Measurements from ENCODE around the gene MRPL27.

Gene MRPL27

GRCh38 chr17:50347117-50347893 is 25.7 kb downstream of the MRPL27 start:
- peak overlapping the region; percentile 77 for H3K4me3 ChIP-seq (ENCODE audit: low read depth, low read length)
- H3K27ac ChIP-seq = no peak overlapping the region

GRCh38 chr17:50346313-50347116 is 26.5 kb downstream of the MRPL27 start:
- peak overlapping the region; percentile 97 for H3K4me2 ChIP-seq (ENCODE audit: low read length)
- peaks cover 5% of the 10 kb centered on the region for H3K4me1 ChIP-seq
- no peaks in the 10 kb centered on the region for H3K36me3 ChIP-seq (ENCODE audit: control insufficient read depth, insufficient read depth, low read length)
- H3K79me2 ChIP-seq = peaks cover 2% of the 10 kb centered on the region
- H3K9me3 ChIP-seq (ENCODE audit: control insufficient read depth, low read length) = no peaks in the 10 kb centered on the region
- no peak overlapping the region for H3K9ac ChIP-seq
- H3K27me3 ChIP-seq (ENCODE audit: control insufficient read depth, insufficient read depth, low read length) = no peaks in the 10 kb centered on the region
- peak overlapping the region; percentile 77 for H3K4me3 ChIP-seq (ENCODE audit: low read depth, low read length)
- H3K27ac ChIP-seq = no peak overlapping the region
- peak overlapping the region; percentile 76 for H2AFZ ChIP-seq
- no peak for TF ChIP-seq CTCF (IDR thresholded peaks at IDR 0.05)

More at GRCh38 chr17:50347117-50347893, 25.7 kb downstream of the MRPL27 start:
- H3K4me2 ChIP-seq (ENCODE audit: low read length) = peak overlapping the region; percentile 97
- H3K27me3 ChIP-seq (ENCODE audit: control insufficient read depth, insufficient read depth, low read length) = no peaks in the 10 kb centered on the region
- H2AFZ ChIP-seq = no peak overlapping the region
- H3K9ac ChIP-seq = no peak overlapping the region
- H3K79me2 ChIP-seq = peaks cover 2% of the 10 kb centered on the region
- peaks cover 5% of the 10 kb centered on the region for H3K4me1 ChIP-seq
- no peaks in the 10 kb centered on the region for H3K36me3 ChIP-seq (ENCODE audit: control insufficient read depth, insufficient read depth, low read length)
- H3K9me3 ChIP-seq (ENCODE audit: control insufficient read depth, low read length) = no peaks in the 10 kb centered on the region
- no peak for TF ChIP-seq CTCF (IDR thresholded peaks at IDR 0.05)

GRCh38 chr17:50345432-50346312 is 27.3 kb downstream of the MRPL27 start, which contains the start of gene XYLT2:
TSS of gene XYLT2 (plus strand) at chr17:50346126. CDS start at chr17:50346141, 15 bp downstream.
- H3K9me3 ChIP-seq (ENCODE audit: control insufficient read depth, low read length) = no peaks in the 10 kb centered on the region
- H3K4me2 ChIP-seq (ENCODE audit: low read length) = peak within 1 kb of the TSS; percentile 97
- peaks cover 2% of the 10 kb centered on the region for H3K79me2 ChIP-seq
- no peak within 1 kb of the TSS for H3K9ac ChIP-seq
- no peak within 1 kb of the TSS for H3K27ac ChIP-seq
- H3K36me3 ChIP-seq (ENCODE audit: control insufficient read depth, insufficient read depth, low read length) = no peaks in the 10 kb centered on the region
- H3K27me3 ChIP-seq (ENCODE audit: control insufficient read depth, insufficient read depth, low read length) = no peaks in the 10 kb centered on the region
- H3K4me1 ChIP-seq = peaks cover 5% of the 10 kb centered on the region
- peak within 1 kb of the TSS; percentile 77 for H3K4me3 ChIP-seq (ENCODE audit: low read depth, low read length)
- no peak for TF ChIP-seq CTCF (IDR thresholded peaks at IDR 0.05)
- H2AFZ ChIP-seq = peak within 1 kb of the TSS; percentile 93

- H3K9me3 ChIP-seq (ENCODE audit: control insufficient read depth, low read length) = no peaks in the 10 kb centered on the region
Measured at GRCh38 chr17:50344731-50345365, 28.1 kb downstream of the MRPL27 start.

More at GRCh38 chr17:50344731-50345365, 28.1 kb downstream of the MRPL27 start:
- Histone ChIP-seq H3K27me3 (ENCODE audit: control insufficient read depth, insufficient read depth, low read length) (no peaks in the 10 kb centered on the region), H2AFZ (peak overlapping the region; percentile 93), H3K4me1 (peaks cover 5% of the 10 kb centered on the region), H3K79me2 (peaks cover 2% of the 10 kb centered on the region), H3K27ac (no peak overlapping the region), H3K36me3 (ENCODE audit: control insufficient read depth, insufficient read depth, low read length) (no peaks in the 10 kb centered on the region), H3K4me3 (ENCODE audit: low read depth, low read length) (no peak overlapping the region), H3K4me2 (ENCODE audit: low read length) (no peak overlapping the region), H3K9ac (no peak overlapping the region)
- no peak for TF ChIP-seq CTCF (IDR thresholded peaks at IDR 0.05)

Measured in parathyroid adenoma (tissue), 2 donors.